ENCODE results near the gene SMPD3.

Gene SMPD3

GRCh38 chr16:68351463-68351862 lies 96.8 kb downstream of the SMPD3 start:
- DNase-seq, result peak; percentile 21

GRCh38 chr16:68350813-68351350 lies 97.4 kb downstream of the SMPD3 start:
- DNase-seq, result peak; percentile 0

- DNase-seq, result no peak
Observed at GRCh38 chr16:68349838-68350410, 98.4 kb downstream of the SMPD3 start.

- no peak for DNase-seq
Observed at GRCh38 chr16:68348639-68349445, 99.5 kb downstream of the SMPD3 start.

- no peak for DNase-seq
Observed at GRCh38 chr16:68347605-68348004, 100.7 kb downstream of the SMPD3 start.

GRCh38 chr16:68346892-68347480 lies 101.3 kb downstream of the SMPD3 start:
- peak; percentile 30 for DNase-seq

- peak; percentile 11 for DNase-seq
Observed at GRCh38 chr16:68345958-68346635, 102.2 kb downstream of the SMPD3 start.

GRCh38 chr16:68345351-68345810 lies 102.9 kb downstream of the SMPD3 start:
- DNase-seq, result no peak

GRCh38 chr16:68344252-68344651 lies 104.1 kb downstream of the SMPD3 start:
- DNase-seq, result no peak

- DNase-seq, result no peak
Observed at GRCh38 chr16:68343137-68343536, 105.2 kb downstream of the SMPD3 start.

- DNase-seq, result no peak
Observed at GRCh38 chr16:68342620-68343019, 105.7 kb downstream of the SMPD3 start.

GRCh38 chr16:68339214-68339613 lies 109.1 kb downstream of the SMPD3 start:
- no peak for DNase-seq

GRCh38 chr16:68338326-68339119 lies 109.8 kb downstream of the SMPD3 start:
- no peak for DNase-seq

GRCh38 chr16:68335175-68335574 lies 113.1 kb downstream of the SMPD3 start:
- DNase-seq, result no peak

- peak; percentile 50 for DNase-seq
Observed at GRCh38 chr16:68332411-68333121, 115.7 kb downstream of the SMPD3 start.

- no peak for DNase-seq
Observed at GRCh38 chr16:68331879-68332410, 116.4 kb downstream of the SMPD3 start.

- DNase-seq, result no peak
Observed at GRCh38 chr16:68328860-68329390, 119.4 kb downstream of the SMPD3 start.

- peak; percentile 76 for DNase-seq
Observed at GRCh38 chr16:68328151-68328859, 120.0 kb downstream of the SMPD3 start.

- no peak for DNase-seq
Observed at GRCh38 chr16:68324780-68325357, 123.4 kb downstream of the SMPD3 start.

- no peak for DNase-seq
Observed at GRCh38 chr16:68324336-68324735, 124.0 kb downstream of the SMPD3 start.

Measured in left hindlimb (tissue), 1 donor.